Stimulated activated CD8-positive, alpha-beta memory T cell treated with anti-CD3 and anti-CD28 coated beads, Interleukin-12 subunit alpha, Interleukin-12 subunit beta, amount 100 ng/mL, for 24 hours (primary cell): ENCODE results near the gene FAM53B.
A peak's percentile ranks its signal among the peaks of the same experiment; 100 is the strongest.

Experiments
- DNase-seq: peaks from one replicate; pipeline ENCODE4 v3.0.0-alpha.2; 2020; ENCODE audit errors: extremely low read depth

FAM53B gene

GRCh38 chr10:124647421-124648130 lies 96.6 kb downstream of the FAM53B start:
- peak; percentile 32 for DNase-seq

DNA sequence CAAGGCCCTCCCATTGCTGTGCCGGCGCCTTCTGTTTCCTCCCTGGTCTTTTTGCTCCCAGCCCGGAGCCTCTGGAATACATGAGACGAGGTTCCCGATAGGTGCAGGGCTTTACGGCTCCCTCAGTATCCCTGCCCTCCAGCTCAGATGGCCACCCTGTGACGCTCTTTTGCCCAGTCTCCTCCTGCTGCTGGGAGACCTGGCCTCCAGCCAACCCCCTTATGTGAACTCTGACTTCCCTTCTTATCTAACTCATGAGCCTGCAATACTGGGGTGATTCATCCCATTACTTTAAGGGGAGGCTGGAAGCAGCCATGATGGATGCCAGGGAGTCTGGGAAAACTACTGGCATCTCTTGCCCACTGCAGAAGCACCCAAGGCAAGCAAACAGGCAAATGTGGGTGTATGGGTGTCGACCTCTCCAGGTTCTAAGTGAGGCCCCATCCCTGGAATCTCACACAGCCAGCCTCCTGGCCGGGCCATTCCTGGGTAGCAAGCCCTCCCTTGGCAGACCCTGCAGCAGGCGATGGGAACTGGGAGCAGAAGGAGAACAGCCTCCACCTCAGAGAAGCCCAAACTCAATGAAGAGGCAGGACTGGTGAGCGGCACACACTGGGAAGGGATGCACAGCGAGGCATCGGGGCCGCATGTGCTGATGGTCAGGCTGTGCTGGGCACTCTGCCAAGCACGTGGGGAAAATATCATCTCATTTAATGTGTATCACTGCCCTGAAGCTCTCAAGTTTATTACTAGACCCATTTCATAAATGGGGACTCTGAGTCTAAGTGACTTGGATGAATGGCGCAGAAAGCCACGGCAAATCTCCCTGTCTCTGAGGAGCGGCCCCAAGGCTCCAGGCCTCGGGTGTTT lies 97.5 kb downstream of the FAM53B start:
- no peak for DNase-seq

DNA sequence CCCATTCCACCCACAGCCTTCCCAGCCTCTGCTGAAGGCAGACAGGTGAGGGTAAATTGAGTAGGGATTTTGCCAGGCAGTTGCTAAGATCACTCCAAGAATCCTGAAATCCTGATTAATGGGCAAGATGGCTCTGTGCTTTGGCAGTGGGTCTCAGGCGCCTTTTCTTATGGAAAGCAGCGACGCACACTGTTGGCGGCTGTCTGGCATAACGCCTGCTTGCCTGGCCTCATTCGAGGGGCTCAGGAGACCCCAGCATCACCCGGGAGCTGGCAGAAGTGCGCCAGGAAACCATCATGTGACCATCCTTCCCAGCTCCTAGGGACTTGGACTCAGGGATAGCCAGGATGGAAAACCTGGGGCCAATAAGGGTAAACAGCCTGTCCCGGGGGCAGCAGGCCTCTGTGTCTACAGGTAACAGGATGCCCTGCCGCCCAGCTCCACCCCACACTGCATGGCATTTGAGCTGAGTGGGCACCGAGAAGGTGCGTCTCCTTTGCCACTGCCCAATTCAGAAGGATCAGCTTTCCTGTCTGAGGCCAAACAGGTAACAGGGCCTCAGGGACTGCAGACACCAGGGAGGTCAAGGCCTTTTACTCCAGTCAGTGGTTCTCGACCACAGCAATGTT lies 98.6 kb downstream of the FAM53B start:
- DNase-seq, result no peak

GRCh38 chr10:124644771-124645415 lies 99.3 kb downstream of the FAM53B start:
- no peak for DNase-seq

GRCh38 chr10:124644236-124644635 lies 99.9 kb downstream of the FAM53B start:
- no peak for DNase-seq

DNA sequence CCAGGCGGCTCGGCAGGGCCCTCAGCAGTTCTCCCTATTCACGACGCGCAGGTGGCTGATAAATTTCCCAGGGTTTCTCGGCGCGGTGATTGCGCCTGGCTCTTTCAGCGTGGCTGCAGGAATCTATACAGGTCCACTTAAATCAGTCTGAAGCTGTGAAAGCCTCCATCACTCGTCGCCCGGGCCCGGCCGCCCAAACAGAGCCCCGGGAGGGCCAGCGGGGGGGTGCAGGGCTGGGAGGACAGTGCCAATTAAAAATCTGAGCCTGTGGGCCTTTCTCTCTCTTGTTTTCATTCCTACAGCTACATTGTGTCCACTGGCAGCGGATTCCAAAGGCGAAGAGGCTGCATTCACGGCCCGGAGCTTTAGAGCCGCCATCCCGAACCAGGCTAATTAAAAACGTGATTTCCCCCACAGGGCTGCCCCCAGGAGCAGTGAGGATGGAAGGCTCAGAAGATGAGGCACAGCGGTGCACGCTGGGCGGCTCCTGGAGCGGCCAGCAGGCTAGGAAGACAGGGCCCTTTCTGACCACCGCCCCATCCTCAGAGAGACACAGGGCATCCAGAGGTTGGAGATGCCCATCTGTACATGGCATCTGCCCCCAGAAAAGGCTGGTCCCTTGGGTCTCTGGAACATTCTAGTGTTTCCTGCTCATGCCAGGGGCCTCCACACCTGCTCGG lies 100.7 kb downstream of the FAM53B start:
- no peak for DNase-seq

DNA sequence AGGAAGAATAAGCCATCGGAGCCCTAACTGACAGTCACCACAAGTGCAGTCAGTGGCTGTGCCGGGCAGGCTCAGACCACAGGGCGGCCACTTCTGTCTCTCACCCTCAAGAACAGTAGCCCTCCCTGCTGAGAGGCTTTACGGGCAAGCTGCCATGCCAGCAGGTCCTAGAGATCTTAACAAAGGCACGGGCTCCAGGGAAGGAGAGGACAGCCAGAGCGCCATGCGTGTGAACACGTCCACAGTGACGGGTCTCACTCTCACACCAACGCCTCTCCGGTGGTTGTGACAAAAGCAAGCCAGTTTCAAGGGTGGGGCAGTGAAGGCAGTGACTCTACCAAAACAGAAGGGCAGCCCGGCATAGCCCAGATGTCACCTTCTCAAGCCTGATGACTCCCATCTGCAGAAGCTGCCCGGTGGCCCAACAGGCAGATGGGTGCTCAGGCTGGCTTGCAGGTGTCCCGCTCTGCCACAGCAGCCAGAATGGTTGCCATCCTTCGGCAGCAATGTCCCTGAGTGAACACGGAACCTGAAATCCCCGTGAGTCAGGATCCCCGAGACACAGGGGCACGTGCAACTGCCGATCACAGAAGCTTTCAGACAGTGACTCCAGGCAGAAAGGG lies 102.0 kb downstream of the FAM53B start:
- DNase-seq, result no peak

DNA sequence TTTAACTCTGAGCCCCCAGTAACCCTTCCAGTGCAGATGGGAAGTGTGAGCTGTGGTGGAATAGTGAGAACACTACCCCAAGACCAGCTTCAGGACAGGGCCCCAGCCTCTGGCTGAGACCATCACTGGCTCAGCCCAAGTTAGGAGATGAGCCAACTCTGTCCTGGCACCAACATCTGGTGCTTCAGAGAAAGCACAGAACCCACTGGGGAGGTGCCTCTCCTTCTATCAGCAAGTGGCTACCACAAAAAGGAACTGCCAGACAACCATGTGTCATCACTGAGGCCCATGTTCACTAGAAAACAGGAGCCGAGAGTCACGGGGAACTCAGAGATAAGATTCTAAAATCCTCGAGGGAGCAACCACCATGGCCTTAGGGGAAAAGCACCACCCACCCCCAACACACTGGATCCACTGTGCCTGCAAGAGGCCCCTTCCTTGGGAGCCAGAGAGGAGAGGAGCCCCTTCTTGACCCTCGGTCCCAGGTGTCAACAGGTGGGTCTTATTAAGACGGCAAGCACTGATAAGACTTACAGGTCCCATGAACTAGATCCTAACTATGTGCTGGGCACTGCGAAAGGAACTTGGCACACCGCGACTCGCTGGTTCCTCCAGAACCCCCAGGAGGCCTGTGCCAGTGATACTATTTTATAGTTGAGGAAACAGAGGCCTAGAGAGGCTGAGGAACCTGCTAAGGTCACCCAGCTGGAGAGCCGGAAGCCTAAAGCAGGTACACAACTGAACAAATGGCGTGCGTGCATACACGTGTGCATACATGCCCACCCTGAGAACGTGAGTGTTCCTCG lies 102.7 kb downstream of the FAM53B start:
- no peak for DNase-seq

GRCh38 chr10:124640538-124641231 lies 103.5 kb downstream of the FAM53B start:
- DNase-seq, result no peak

GRCh38 chr10:124640056-124640455 lies 104.1 kb downstream of the FAM53B start:
- DNase-seq, result no peak

GRCh38 chr10:124639646-124640045 lies 104.5 kb downstream of the FAM53B start:
- DNase-seq, result no peak

GRCh38 chr10:124639206-124639605 lies 105.0 kb downstream of the FAM53B start:
- no peak for DNase-seq

GRCh38 chr10:124637746-124638145 lies 106.4 kb downstream of the FAM53B start:
- DNase-seq, result no peak

GRCh38 chr10:124637091-124637700 lies 107.0 kb downstream of the FAM53B start:
- no peak for DNase-seq

DNA sequence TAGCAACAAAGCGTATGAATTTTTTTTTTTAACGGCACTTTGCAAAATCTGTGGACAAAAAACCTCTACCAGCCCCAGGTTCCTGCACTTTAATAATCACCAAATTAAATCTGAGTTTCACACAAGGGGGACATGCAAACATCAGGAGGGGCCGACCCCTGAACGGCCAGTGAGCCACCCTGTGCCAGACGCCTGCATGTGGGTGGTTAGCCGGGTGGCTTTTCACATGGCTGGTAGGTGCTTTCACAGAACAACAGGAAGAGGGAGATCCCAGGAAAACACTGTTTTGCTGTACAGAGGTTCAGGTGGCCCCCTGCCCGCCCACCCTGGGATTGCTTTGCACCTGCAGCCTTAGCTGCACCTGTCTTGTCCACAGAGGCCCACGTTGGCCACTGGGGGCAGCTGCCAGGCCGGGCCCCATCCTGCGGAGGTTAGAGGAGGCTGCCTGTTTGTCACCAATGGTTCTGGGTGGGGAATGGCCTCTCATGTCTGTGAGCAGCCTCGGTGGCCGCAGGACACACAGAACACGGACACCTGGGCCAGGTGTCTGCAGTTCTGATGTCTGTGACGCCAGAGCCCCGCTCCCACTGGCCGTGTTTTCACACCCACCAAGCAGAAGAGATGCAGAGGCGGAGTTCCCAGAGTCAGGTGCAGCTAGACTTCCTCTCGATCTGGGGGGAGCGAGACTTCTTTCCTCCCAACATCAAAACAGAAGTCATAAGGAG lies 107.7 kb downstream of the FAM53B start:
- no peak for DNase-seq

GRCh38 chr10:124632566-124632965 lies 111.6 kb downstream of the FAM53B start:
- no peak for DNase-seq

- no peak for DNase-seq
Measured at GRCh38 chr10:124632064-124632531, 112.1 kb downstream of the FAM53B start.

DNA sequence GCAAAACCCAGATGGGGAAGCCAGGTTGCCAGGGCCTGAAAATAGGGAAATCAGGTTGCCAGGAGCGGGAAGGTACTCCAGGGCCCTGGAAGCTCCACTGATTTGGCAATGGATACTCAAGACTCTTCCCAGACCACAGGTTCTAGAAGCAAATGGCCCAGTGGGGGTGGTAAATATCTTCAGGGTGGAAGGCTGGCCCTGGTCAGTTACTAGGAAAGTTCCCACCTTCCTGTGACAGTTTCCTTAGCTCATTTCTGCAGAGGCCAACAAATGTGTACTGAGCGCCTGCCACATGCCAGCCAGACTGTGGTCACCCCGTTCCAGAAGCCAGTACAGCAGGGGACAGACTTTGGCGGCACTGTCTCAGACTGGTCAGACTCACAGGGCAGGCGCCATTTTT lies 113.6 kb downstream of the FAM53B start:
- DNase-seq, result no peak
